ENCODE results near the gene RUNX1. TPM values are rescaled to one million over a fixed set of nuclear protein-coding genes. Genes with fewer than 3 reads are reported as not detected.

Gene RUNX1
- total RNA-seq, 1 donor: 40.9 TPM

- DNase-seq (ENCODE audit: insufficient read length, low spot score, missing footprints): no peak
- Histone ChIP-seq H3K36me3 (ENCODE audit: insufficient read depth, low read length) (no peaks in the 10 kb centered on the region), H4K20me1 (ENCODE audit: insufficient read depth, low read length) (no peaks in the 10 kb centered on the region), H3K9me3 (ENCODE audit: low read depth, low read length) (no peaks in the 10 kb centered on the region), H2AFZ (ENCODE audit: low read length) (no peak overlapping the region), H3K4me2 (ENCODE audit: insufficient read depth, low read length) (no peak overlapping the region), H3K27ac (ENCODE audit: low read depth, low read length) (no peak overlapping the region), H3K4me1 (ENCODE audit: insufficient read depth, low read length) (no peaks in the 10 kb centered on the region), H3K27me3 (ENCODE audit: insufficient read depth, low read length) (no peaks in the 10 kb centered on the region), H3K79me2 (ENCODE audit: insufficient read depth, low read length) (no peaks in the 10 kb centered on the region), H3K4me3 (ENCODE audit: insufficient read depth, low read length) (no peak overlapping the region)
- TF ChIP-seq CTCF (IDR thresholded peaks at IDR 0.05; ENCODE audit: extremely low read depth, low read depth, low read length): no peak
These were observed 9.0 kb upstream of the RUNX1 start for GRCh38 chr21:35058058-35058457.

GRCh38 chr21:35057428-35057827 lies 8.3 kb upstream of the RUNX1 start:
- H2AFZ ChIP-seq (ENCODE audit: low read length): no peak overlapping the region
- TF ChIP-seq CTCF (IDR thresholded peaks at IDR 0.05; ENCODE audit: extremely low read depth, low read depth, low read length): no peak
- no peak overlapping the region for H3K4me3 ChIP-seq (ENCODE audit: insufficient read depth, low read length)
- no peaks in the 10 kb centered on the region for H3K79me2 ChIP-seq (ENCODE audit: insufficient read depth, low read length)
- H3K9me3 ChIP-seq (ENCODE audit: low read depth, low read length): no peaks in the 10 kb centered on the region
- DNase-seq (ENCODE audit: insufficient read length, low spot score, missing footprints): no peak
- no peaks in the 10 kb centered on the region for H3K27me3 ChIP-seq (ENCODE audit: insufficient read depth, low read length)
- H3K36me3 ChIP-seq (ENCODE audit: insufficient read depth, low read length): no peaks in the 10 kb centered on the region
- no peak overlapping the region for H3K27ac ChIP-seq (ENCODE audit: low read depth, low read length)
- H4K20me1 ChIP-seq (ENCODE audit: insufficient read depth, low read length): no peaks in the 10 kb centered on the region
- no peak overlapping the region for H3K4me2 ChIP-seq (ENCODE audit: insufficient read depth, low read length)
- no peaks in the 10 kb centered on the region for H3K4me1 ChIP-seq (ENCODE audit: insufficient read depth, low read length)

- TF ChIP-seq CTCF (IDR thresholded peaks at IDR 0.05; ENCODE audit: extremely low read depth, low read depth, low read length): peak; percentile 15
- H3K4me2 ChIP-seq (ENCODE audit: insufficient read depth, low read length): no peak overlapping the region
- H3K9me3 ChIP-seq (ENCODE audit: low read depth, low read length): no peaks in the 10 kb centered on the region
- no peaks in the 10 kb centered on the region for H3K79me2 ChIP-seq (ENCODE audit: insufficient read depth, low read length)
- no peaks in the 10 kb centered on the region for H3K36me3 ChIP-seq (ENCODE audit: insufficient read depth, low read length)
- peaks cover 27% of the 10 kb centered on the region for H3K4me1 ChIP-seq (ENCODE audit: insufficient read depth, low read length)
- H4K20me1 ChIP-seq (ENCODE audit: insufficient read depth, low read length): no peaks in the 10 kb centered on the region
- no peak for DNase-seq (ENCODE audit: insufficient read length, low spot score, missing footprints)
- H3K27ac ChIP-seq (ENCODE audit: low read depth, low read length): no peak overlapping the region
- peak overlapping the region; percentile 4 for H2AFZ ChIP-seq (ENCODE audit: low read length)
- no peaks in the 10 kb centered on the region for H3K27me3 ChIP-seq (ENCODE audit: insufficient read depth, low read length)
- no peak overlapping the region for H3K4me3 ChIP-seq (ENCODE audit: insufficient read depth, low read length)
These were observed 4.4 kb upstream of the RUNX1 start for GRCh38 chr21:35053356-35054096.

GRCh38 chr21:35052801-35053200 lies 3.7 kb upstream of the RUNX1 start:
- H4K20me1 ChIP-seq (ENCODE audit: insufficient read depth, low read length): no peaks in the 10 kb centered on the region
- H3K27me3 ChIP-seq (ENCODE audit: insufficient read depth, low read length): no peaks in the 10 kb centered on the region
- no peak for DNase-seq (ENCODE audit: insufficient read length, low spot score, missing footprints)
- no peaks in the 10 kb centered on the region for H3K36me3 ChIP-seq (ENCODE audit: insufficient read depth, low read length)
- peaks cover 34% of the 10 kb centered on the region for H3K4me1 ChIP-seq (ENCODE audit: insufficient read depth, low read length)
- no peak for TF ChIP-seq CTCF (IDR thresholded peaks at IDR 0.05; ENCODE audit: extremely low read depth, low read depth, low read length)
- H3K27ac ChIP-seq (ENCODE audit: low read depth, low read length): no peak overlapping the region
- H3K79me2 ChIP-seq (ENCODE audit: insufficient read depth, low read length): peaks cover 4% of the 10 kb centered on the region
- no peaks in the 10 kb centered on the region for H3K9me3 ChIP-seq (ENCODE audit: low read depth, low read length)
- no peak overlapping the region for H3K4me2 ChIP-seq (ENCODE audit: insufficient read depth, low read length)
- H2AFZ ChIP-seq (ENCODE audit: low read length): no peak overlapping the region
- no peak overlapping the region for H3K4me3 ChIP-seq (ENCODE audit: insufficient read depth, low read length)

All from osteoblast (primary cell).